ENCODE results near the gene CDK13. TPM values are rescaled to one million over a fixed set of nuclear protein-coding genes. Genes with fewer than 3 reads are reported as not detected.

The CDK13 gene
- total RNA-seq, 1 donor from 2014 or later: 45.5 TPM

DNA sequence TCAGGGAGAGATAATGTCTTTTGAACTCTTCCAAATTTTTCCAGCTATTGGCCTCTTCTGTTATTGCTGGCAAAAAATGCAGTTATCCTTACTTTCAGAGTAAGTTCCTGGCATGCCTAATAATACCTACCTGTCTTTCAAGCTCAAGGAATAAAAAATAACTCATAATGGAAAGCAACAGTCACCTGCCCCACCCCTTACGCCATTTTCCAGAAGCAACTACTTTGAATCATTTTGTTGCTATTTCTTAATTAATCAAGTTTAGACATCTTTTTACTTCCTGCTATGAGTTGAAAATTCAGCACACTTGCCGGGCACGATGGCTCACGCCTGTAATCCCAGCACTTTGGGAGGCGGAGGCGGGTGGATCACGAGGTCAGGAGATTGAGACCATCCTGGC is 23.0 kb upstream of the CDK13 start:
- intact Hi-C loops (cut with micrococcal nuclease): no loop called here
- Mint-ChIP-seq H3K27ac (no peak overlapping the region), H3K27me3 (peaks cover 13% of the 10 kb centered on the region), H3K4me3 (no peak overlapping the region), H3K36me3 (ENCODE audit: low read depth) (no peaks in the 10 kb centered on the region), H3K9me3 (no peaks in the 10 kb centered on the region), H3K4me1 (no peaks in the 10 kb centered on the region)
- no peak for DNase-seq

DNA sequence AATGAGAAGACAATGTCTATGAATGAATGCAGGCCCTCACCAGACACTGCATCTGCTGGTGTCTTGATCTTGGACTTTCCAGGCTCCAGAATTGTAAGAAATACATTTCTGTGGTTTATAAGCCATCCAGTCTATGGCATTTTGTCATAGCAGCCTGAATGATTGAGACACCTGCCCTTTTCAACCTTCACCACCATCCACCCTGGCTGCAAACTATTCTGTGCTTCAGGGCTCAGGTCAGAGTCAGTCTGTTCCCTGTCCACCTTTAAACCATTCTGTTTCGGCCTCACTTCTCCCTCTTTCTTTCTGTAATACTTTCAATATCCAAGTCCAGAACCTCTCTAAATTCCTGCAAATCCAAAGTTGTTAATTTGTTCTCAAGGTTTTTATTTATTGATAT is 15.9 kb upstream of the CDK13 start:
- intact Hi-C loops (cut with micrococcal nuclease): no loop called here
- Mint-ChIP-seq H3K9me3 (no peaks in the 10 kb centered on the region), H3K27ac (no peak overlapping the region), H3K36me3 (ENCODE audit: low read depth) (no peaks in the 10 kb centered on the region), H3K27me3 (peaks cover 12% of the 10 kb centered on the region), H3K4me1 (no peaks in the 10 kb centered on the region), H3K4me3 (no peak overlapping the region)
- DNase-seq: no peak

DNA sequence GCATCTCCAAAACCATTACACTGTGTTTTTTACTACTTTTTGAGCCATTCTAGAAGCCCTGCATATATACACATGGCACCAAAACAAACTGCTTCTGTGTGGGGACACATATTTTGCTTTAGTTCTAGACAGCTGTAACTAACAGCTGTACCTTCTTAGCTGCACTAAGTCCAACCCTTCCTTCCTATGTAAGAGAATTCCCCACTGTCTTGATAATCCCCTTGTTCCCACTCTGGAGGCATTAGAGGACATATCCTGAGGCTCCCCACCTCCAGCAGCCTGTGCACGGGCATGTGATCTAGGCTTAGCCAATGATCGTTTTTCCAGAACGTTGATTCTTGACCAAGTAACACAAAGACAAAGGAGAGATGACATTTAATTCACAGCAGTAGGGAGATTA is 13.3 kb upstream of the CDK13 start:
- H3K9me3 Mint-ChIP-seq: no peaks in the 10 kb centered on the region
- H3K4me1 Mint-ChIP-seq: no peaks in the 10 kb centered on the region
- DNase-seq: no peak
- intact Hi-C loops (cut with micrococcal nuclease): no loop called here
- no peak overlapping the region for H3K4me3 Mint-ChIP-seq
- no peak overlapping the region for H3K27ac Mint-ChIP-seq
- no peaks in the 10 kb centered on the region for H3K36me3 Mint-ChIP-seq (ENCODE audit: low read depth)
- peaks cover 8% of the 10 kb centered on the region for H3K27me3 Mint-ChIP-seq

DNA sequence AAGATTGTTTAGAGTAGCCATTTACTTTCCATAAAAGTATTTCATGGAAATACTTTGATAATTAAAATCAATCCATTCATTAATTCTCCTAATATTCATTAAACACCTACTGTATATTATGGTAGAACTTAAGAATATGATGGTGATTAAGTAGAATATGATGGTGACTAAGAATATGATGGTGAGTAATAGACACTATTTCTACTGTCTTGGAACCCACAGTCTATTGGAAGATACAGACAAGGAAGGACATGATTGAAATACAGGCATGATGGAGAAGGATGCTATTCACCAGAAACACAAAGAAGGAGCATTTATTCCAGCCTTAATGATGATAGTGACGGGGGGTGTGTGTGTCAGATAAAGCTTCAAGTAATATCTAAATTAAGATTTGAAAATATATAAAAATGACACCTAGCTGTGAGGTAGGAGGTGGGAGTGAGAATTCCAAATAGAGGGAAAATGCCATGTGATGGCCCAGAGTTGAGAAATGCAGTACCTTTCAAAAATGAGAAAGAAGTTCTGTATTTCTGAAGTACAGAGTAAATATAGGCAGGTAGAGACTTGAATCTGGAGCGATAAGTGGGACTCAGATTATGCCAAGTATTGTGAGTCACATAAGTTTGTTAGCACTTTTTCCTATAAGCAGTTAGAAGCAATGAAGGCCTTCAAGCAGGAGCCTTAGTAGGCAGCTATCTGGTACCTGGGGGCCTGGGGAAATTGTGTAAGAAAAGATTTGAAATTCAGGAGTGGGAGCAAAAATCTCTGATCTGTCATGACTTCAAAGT is 12.5 kb upstream of the CDK13 start:
- Mint-ChIP-seq H3K4me3 (no peak overlapping the region), H3K9me3 (peaks cover 3% of the 10 kb centered on the region), H3K36me3 (ENCODE audit: low read depth) (no peaks in the 10 kb centered on the region), H3K27me3 (peaks cover 10% of the 10 kb centered on the region), H3K27ac (no peak overlapping the region), H3K4me1 (no peaks in the 10 kb centered on the region)
- intact Hi-C loops (cut with micrococcal nuclease): no loop called here
- no peak for DNase-seq

DNA sequence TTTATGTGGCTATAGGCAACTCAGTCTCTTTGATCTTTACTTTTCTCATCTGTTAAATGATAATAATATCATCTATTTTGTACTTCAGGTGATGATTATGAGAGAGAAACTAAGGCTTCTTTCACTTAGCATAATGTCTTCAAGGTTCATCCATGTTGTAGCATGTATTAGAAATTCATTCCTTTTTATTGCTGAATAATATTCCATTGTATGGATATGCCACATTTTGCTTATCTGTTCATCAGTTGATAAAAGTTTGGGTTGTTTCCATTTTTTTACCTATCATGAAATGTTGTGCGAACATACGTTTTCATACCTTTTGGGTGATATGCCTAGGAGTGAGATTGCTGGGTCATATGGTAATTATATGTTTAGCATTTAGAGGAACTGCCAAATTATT is 7.2 kb upstream of the CDK13 start:
- Mint-ChIP-seq H3K9me3 (peaks cover 3% of the 10 kb centered on the region), H3K27me3 (peaks cover 4% of the 10 kb centered on the region), H3K4me1 (peaks cover 7% of the 10 kb centered on the region), H3K27ac (no peak overlapping the region), H3K36me3 (ENCODE audit: low read depth) (no peaks in the 10 kb centered on the region), H3K4me3 (no peak overlapping the region)
- DNase-seq: no peak
- intact Hi-C loops (cut with micrococcal nuclease): no loop called here

DNA sequence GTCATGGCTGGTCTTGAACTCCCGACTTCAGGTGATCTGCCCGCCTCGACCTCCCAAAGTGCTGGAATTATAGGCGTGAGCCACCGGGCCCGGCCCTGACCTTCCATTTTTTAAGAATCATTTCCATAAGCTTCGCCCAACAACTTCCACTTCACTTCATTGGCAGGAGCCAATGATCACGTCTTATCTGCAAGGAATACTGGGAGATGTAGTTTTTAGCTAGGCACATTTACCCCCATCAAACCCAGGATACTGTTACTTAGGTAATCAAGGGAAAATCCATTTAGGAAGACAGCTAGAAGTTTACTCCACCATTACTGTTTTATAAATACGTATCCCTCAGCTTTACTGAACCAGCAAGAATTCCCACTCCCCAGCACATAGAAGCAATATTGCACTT is 3.4 kb upstream of the CDK13 start:
- Mint-ChIP-seq H3K4me1 (peaks cover 22% of the 10 kb centered on the region), H3K27me3 (peaks cover 4% of the 10 kb centered on the region), H3K36me3 (ENCODE audit: low read depth) (peaks cover 7% of the 10 kb centered on the region), H3K27ac (no peak overlapping the region), H3K9me3 (peaks cover 3% of the 10 kb centered on the region), H3K4me3 (no peak overlapping the region)
- no peak for DNase-seq
- intact Hi-C loops (cut with micrococcal nuclease): loop anchor here (5.0 kb wide), 1 partner anchor 1936 kb away; no protein-coding TSS in a partner anchor

DNA sequence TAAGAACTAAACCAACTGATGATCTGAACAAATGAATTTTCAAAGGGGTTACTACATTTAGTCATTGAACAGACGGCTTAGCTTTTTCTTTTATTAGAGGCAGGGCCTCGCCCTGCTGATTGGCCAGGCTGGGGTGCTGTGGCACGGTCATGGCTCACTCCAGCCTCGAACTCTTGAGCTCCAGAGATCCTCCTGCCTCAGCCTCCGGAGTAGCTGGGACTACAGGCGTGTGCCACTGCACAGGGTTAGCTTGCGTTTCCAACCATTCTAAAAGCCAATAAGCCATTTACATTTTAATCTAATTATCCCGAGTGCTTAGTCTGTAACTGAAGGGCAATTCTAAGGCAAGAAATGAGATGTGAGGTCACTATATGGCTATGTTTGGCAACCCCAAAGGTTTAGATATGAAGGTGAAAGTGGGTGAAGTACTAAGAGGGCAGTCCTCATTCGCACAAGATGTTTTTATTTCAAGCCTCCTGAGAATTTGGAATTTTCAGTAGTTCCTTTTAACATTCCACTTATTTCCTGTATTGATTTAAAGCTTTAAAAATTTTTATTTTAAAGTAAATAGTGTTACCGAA is 1.6 kb upstream of the CDK13 start:
- H3K36me3 Mint-ChIP-seq (ENCODE audit: low read depth): peaks cover 17% of the 10 kb centered on the region
- DNase-seq: peak; percentile 64
- no peaks in the 10 kb centered on the region for H3K9me3 Mint-ChIP-seq
- H3K4me3 Mint-ChIP-seq: peak overlapping the region; percentile 96
- peak overlapping the region; percentile 99 for H3K27ac Mint-ChIP-seq
- H3K27me3 Mint-ChIP-seq: peaks cover 2% of the 10 kb centered on the region
- H3K4me1 Mint-ChIP-seq: peaks cover 31% of the 10 kb centered on the region
- intact Hi-C loops (cut with micrococcal nuclease): loop anchor here (2.0 to 5.0 kb wide), 4 partner anchors 52 to 1934 kb away; partner anchors contain the start of gene YAE1

DNA sequence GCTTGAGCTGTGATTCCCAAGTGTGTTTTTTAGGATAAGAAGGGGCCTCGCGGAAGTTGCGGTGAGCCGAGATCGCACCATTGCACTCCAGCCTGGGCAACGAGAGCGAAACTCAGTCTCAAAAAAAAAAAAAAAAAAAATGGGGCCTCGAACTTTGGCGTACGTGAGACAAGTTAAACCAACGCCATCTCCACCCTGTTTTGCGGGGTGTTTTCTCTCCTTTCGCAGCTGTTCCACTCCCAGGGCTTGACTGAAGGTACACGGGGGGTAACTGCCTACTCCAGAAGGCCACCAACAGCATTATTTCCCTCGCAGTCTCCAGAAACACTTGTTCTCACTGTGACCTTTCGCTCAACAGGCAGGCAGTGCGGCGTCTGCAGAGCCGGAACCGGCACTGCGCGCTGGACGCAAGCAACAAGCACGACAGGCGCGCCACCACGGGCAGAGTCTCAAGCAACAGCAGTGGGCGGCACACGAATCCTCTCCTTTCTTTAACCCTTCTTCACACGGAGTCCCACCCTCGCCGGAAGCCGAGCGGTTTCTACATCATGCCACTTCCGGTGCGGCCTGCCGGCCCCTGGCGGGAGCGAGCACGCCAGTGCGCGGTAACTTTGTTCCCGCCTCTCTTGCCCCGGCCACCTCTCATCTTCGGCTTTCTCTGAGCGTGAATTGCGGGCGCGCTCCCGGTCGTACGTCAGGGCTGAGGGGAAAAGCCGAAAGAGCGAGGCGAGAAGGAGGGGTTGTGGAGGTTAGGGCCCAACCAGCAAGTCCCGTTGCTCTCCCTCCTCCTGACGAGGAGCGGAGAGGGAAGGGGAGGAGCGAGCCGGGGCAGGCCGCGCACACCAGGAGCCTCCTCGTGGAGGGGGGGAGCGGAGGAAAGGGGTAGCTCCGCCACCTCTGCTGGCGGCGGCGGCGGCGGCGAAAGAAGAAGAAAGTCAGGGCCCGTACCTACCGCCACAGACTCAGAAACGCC is 814 bp upstream of the CDK13 start:
- peak; percentile 99 for DNase-seq
- Mint-ChIP-seq H3K27ac (peak overlapping the region; percentile 99), H3K4me3 (peak overlapping the region; percentile 96), H3K27me3 (peaks cover 2% of the 10 kb centered on the region), H3K36me3 (ENCODE audit: low read depth) (peaks cover 17% of the 10 kb centered on the region), H3K4me1 (peaks cover 33% of the 10 kb centered on the region), H3K9me3 (no peaks in the 10 kb centered on the region)
- intact Hi-C loops (cut with micrococcal nuclease): loop anchor here (1.0 to 5.0 kb wide), 7 partner anchors 52 to 1933 kb away; partner anchors contain the start of genes MPLKIP, RALA and YAE1

DNA sequence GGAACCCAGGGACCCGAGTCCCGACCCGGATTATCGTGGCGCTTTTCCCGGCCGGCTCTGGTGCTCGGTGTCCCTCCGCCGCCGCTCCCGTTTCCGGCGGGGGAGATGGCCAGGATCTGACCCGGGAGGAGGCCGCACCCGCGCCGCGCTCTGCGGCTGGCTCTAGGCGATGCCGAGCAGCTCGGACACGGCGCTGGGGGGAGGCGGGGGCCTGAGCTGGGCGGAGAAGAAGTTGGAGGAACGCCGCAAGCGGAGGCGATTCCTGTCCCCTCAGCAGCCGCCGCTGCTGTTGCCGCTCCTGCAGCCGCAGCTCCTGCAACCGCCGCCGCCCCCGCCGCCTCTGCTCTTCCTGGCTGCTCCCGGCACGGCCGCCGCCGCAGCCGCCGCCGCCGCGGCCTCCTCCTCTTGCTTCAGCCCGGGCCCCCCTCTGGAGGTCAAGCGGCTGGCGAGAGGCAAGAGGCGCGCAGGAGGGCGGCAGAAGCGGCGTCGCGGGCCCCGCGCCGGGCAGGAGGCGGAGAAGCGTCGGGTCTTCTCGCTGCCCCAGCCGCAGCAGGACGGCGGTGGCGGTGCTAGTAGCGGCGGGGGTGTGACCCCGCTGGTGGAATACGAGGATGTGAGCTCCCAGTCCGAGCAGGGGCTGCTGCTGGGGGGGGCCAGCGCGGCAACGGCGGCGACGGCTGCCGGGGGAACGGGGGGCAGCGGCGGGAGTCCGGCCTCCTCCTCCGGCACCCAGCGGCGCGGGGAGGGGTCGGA is 593 bp downstream of the CDK13 start:
- Mint-ChIP-seq H3K4me1 (peaks cover 47% of the 10 kb centered on the region), H3K4me3 (peak overlapping the region; percentile 96), H3K9me3 (no peaks in the 10 kb centered on the region), H3K36me3 (ENCODE audit: low read depth) (peaks cover 26% of the 10 kb centered on the region), H3K27me3 (no peaks in the 10 kb centered on the region), H3K27ac (peak overlapping the region; percentile 99)
- peak; percentile 84 for DNase-seq
- intact Hi-C loops (cut with micrococcal nuclease): loop anchor here (1.0 to 5.0 kb wide), 2 partner anchors 67 to 102 kb away; no protein-coding TSS in a partner anchor

DNA sequence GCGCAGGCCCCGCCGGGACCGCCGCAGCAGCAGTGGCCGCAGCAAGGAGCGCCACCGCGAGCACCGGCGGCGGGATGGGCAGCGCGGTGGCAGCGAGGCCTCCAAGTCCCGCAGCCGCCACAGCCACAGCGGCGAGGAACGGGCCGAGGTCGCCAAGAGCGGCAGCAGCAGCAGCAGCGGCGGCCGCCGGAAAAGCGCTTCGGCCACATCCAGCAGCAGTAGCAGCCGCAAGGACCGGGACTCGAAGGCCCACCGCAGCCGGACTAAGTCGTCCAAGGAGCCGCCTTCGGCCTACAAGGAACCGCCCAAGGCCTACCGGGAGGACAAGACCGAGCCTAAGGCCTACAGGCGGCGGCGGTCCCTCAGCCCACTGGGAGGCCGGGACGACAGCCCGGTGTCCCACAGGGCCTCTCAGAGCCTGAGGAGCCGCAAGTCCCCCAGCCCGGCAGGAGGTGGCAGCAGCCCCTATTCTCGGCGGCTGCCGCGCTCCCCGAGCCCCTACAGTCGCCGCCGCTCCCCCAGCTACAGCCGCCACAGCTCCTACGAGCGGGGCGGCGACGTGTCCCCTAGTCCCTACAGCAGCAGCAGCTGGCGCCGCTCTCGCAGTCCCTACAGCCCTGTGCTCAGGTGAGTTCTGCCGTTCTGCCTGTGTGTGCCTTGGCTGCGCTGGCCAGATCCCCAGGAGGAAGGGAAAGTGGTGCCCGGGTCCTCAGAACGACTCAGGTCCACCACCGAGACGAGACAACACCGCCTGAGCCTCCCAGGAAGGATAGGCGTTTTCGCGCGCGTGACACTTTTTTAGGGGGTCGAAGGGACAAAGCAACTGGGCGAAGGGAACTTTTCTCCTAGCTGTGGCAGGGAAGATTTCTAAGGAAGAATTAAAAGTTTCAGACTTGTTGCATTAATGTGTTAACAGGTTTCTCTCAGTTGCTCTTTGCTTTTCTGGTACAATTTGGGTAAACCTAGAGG is 1.5 kb downstream of the CDK13 start:
- H3K27ac Mint-ChIP-seq: peak overlapping the region; percentile 85
- peak overlapping the region; percentile 95 for H3K4me3 Mint-ChIP-seq
- no peaks in the 10 kb centered on the region for H3K27me3 Mint-ChIP-seq
- intact Hi-C loops (cut with micrococcal nuclease): loop anchor here (1.0 to 5.0 kb wide), 3 partner anchors 35 to 101 kb away; no protein-coding TSS in a partner anchor
- H3K9me3 Mint-ChIP-seq: no peaks in the 10 kb centered on the region
- peaks cover 49% of the 10 kb centered on the region for H3K4me1 Mint-ChIP-seq
- DNase-seq: peak; percentile 88
- peaks cover 29% of the 10 kb centered on the region for H3K36me3 Mint-ChIP-seq (ENCODE audit: low read depth)

DNA sequence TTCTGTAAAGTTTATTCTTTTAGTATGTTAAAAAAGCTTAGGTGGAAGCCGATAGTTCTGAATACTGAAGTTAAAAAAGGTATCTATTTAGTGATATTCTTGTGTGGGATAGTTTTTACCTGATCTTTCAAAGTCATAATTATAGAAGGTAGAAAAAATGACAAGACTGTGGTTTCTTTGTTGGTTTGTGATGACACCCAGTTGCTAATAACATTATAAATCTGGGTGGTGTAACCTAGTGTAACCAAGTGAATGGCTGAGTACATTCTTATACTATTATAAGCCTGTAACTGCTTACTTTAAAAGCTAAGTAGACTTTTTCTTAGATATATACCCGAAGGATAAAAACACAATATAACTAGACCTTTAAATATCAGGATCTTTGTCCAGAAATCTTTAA is 2.3 kb downstream of the CDK13 start:
- H3K4me1 Mint-ChIP-seq: peaks cover 51% of the 10 kb centered on the region
- H3K9me3 Mint-ChIP-seq: no peaks in the 10 kb centered on the region
- H3K27ac Mint-ChIP-seq: peak overlapping the region; percentile 85
- H3K36me3 Mint-ChIP-seq (ENCODE audit: low read depth): peaks cover 36% of the 10 kb centered on the region
- no peaks in the 10 kb centered on the region for H3K27me3 Mint-ChIP-seq
- peak overlapping the region; percentile 95 for H3K4me3 Mint-ChIP-seq
- intact Hi-C loops (cut with micrococcal nuclease): loop anchor here (2.0 to 5.0 kb wide), 2 partner anchors 34 to 65 kb away; no protein-coding TSS in a partner anchor
- DNase-seq: no peak

DNA sequence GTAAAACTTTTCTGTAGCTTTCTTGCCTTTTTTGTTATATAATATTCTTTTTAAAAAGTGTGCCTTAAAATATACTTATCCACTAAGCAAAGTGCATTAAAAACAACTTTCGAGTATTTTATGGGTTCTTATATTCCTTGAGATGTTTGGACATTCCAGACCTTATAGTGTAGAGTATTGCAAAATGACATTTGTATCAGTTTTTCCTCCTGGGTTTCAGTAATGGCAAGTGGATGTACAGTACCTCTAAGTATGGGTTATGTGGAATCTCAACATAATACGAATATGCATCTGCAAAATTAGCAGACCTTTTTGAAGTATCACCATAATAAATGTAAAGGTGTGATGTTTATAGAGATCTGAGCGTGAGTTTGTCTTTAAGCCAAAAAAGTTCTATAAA is 2.7 kb downstream of the CDK13 start:
- Mint-ChIP-seq H3K36me3 (ENCODE audit: low read depth) (peaks cover 37% of the 10 kb centered on the region), H3K27ac (peak overlapping the region; percentile 79), H3K27me3 (no peaks in the 10 kb centered on the region), H3K4me1 (peaks cover 49% of the 10 kb centered on the region), H3K4me3 (peak overlapping the region; percentile 95), H3K9me3 (no peaks in the 10 kb centered on the region)
- no peak for DNase-seq
- intact Hi-C loops (cut with micrococcal nuclease): loop anchor here (2.0 to 5.0 kb wide), 2 partner anchors 34 to 64 kb away; no protein-coding TSS in a partner anchor
